K562 (cell line): Measurements from ENCODE around the gene THAP9. TPM values are rescaled to one million over a fixed set of nuclear protein-coding genes. Genes with fewer than 3 reads are reported as not detected.

ENCODE experiments used
- ATAC-seq: fragments of 200-7000 bp; cut with Tn5 transposase; 3 replicates; pipeline ENCODE4 v1.9.1; 2020; ENCODE audit warnings: moderate library complexity
- BruUV-seq: library from RNA; stranded (reverse); fragments of 400-500 nt; replicated peaks from 2 replicates; lab custom pipeline; 2021; lab: Mats Ljungman, UMichigan
- CTCF ChIA-PET: fragments of 300-600 bp; formaldehyde crosslinking; extraction: SDS; loops from one replicate; lab custom pipeline; 2021; ENCODE audit warnings: low intra/inter-chr PET ratio; lab: Yijun Ruan, JAX
- POLR2A ChIA-PET: fragments of 300-600, 350-650 bp; sonication (Branson Sonifier 250); formaldehyde crosslinking; extraction: SDS; loops from one replicate; lab custom pipeline; 2021; ENCODE audit warnings: antibody characterized with exemption, inconsistent platforms; lab: Yijun Ruan, JAX
- DNase-seq, 4 experiments: peaks; one replicate each; pipeline versions ENCODE4 v3.0.0 to v3.0.0-alpha.2; 2011 to 2018; ENCODE audit warnings: low spot score in 3 of 4, mixed read lengths in 3 of 4; ENCODE audit errors: extremely low read depth in 1 of 4
- FAIRE-seq: peaks from 2 replicates; lab custom pipeline; 2011; peaks lifted over from hg19 to GRCh38; lab: Jason Lieb, UNC
- H2AFZ ChIP-seq: 2 replicates; pipeline ENCODE4 v1.6.0; 2011; ENCODE audit warnings: low read depth, low read length, control low read depth, inconsistent platforms
- H3K27ac ChIP-seq: fragments of 200-600 bp; 3 replicates; pipeline ENCODE4 v1.8.0; 2011; ENCODE audit warnings: low read depth, mild to moderate bottlenecking, control low read depth, inconsistent platforms, low read length, moderate library complexity, mixed read lengths; ENCODE audit errors: extremely low read depth
- H3K27me3 ChIP-seq, 2 experiments: fragments of 300-600 bp in 1 of 2; 2 replicates in 1 of 2; 3 replicates in 1 of 2; pipeline versions ENCODE4 v1.6.0 to v1.8.0; 2011; ENCODE audit warnings: inconsistent platforms in 2 of 2, low read length in 2 of 2, mild to moderate bottlenecking in 1 of 2, mixed read lengths in 1 of 2, moderate library complexity in 1 of 2; ENCODE audit not compliant: control insufficient read depth in 2 of 2, insufficient read depth in 2 of 2
- H3K36me3 ChIP-seq: fragments of 300-600 bp; 3 replicates; pipeline ENCODE4 v1.8.0; 2011; ENCODE audit warnings: mild to moderate bottlenecking, low read length, inconsistent platforms; ENCODE audit not compliant: control insufficient read depth, insufficient read depth
- H3K4me1 ChIP-seq, 2 experiments: fragments of 200-600 bp in 1 of 2; replicated peaks in 1 of 2; 2 replicates in 1 of 2; 3 replicates in 1 of 2; pipeline versions ENCODE4 v1.5.1 to v1.8.0; 2011; ENCODE audit warnings: inconsistent platforms in 2 of 2, low read length in 2 of 2, mild to moderate bottlenecking in 1 of 2, mixed read lengths in 1 of 2, moderate library complexity in 1 of 2; ENCODE audit not compliant: control insufficient read depth in 2 of 2, insufficient read depth in 2 of 2
- H3K4me2 ChIP-seq: 2 replicates; pipeline ENCODE4 v1.6.1; 2011; ENCODE audit warnings: low read length, control low read depth, inconsistent platforms, mixed read lengths; ENCODE audit not compliant: insufficient read depth
- H3K4me3 ChIP-seq: fragments of 200-600 bp; sonication (generic), shearing (Covaris generic); 2 replicates; pipeline ENCODE4 v1.5.1; 2016; ENCODE audit warnings: control low read depth, inconsistent platforms
- H3K79me2 ChIP-seq: fragments of 200-600 bp; 3 replicates; pipeline ENCODE4 v1.8.0; 2011; ENCODE audit warnings: low read length, inconsistent platforms; ENCODE audit not compliant: control insufficient read depth, insufficient read depth
- H3K9ac ChIP-seq, 2 experiments: 2 replicates each; pipeline versions ENCODE4 v1.6.0 to v1.6.1; 2011; ENCODE audit warnings: low read depth in 2 of 2, low read length in 2 of 2, control low read depth in 1 of 2, inconsistent platforms in 1 of 2, mild to moderate bottlenecking in 1 of 2, mixed read lengths in 1 of 2; ENCODE audit not compliant: insufficient read depth in 1 of 2
- H3K9me1 ChIP-seq: one replicate; pipeline ENCODE4 v1.6.0; 2011; ENCODE audit warnings: inconsistent platforms, mild to moderate bottlenecking, low read length, moderate library complexity; ENCODE audit not compliant: control insufficient read depth, insufficient read depth
- H3K9me3 ChIP-seq: replicated peaks from 2 replicates; pipeline ENCODE4 v1.5.1; 2011; ENCODE audit warnings: low read depth, low read length, inconsistent platforms; ENCODE audit not compliant: control insufficient read depth, insufficient read depth
- H4K20me1 ChIP-seq: replicated peaks from 2 replicates; pipeline ENCODE4 v1.6.1; 2011; ENCODE audit warnings: low read length, inconsistent platforms, mixed read lengths; ENCODE audit not compliant: control insufficient read depth, insufficient read depth
- CCNT2 ChIP-seq: IDR thresholded peaks from 2 replicates; pipeline ENCODE4 v1.6.1; 2011; ENCODE audit warnings: borderline replicate concordance, low read depth, mild to moderate bottlenecking, moderate library complexity, mixed read lengths, low read length; ENCODE audit not compliant: insufficient read length; ENCODE audit errors: extremely low read depth
- CLOCK ChIP-seq: fragments of 250-450 bp; sonication (Bioruptor Pico); IDR thresholded peaks from 2 replicates; pipeline ENCODE4 v1.4.0; 2020; ENCODE audit warnings: mild to moderate bottlenecking, moderate library complexity, borderline replicate concordance
- EHMT2 ChIP-seq: fragments of 450-650 bp; IDR thresholded peaks from 2 replicates; pipeline ENCODE4 v1.6.1; 2018; ENCODE audit warnings: antibody characterized with exemption
- HNRNPK ChIP-seq: fragments of 200-400 bp; formaldehyde crosslinking; IDR thresholded peaks from one replicate; pipeline ENCODE4 v1.6.1; 2018; ENCODE audit warnings: mild to moderate bottlenecking, low read depth, low read length; ENCODE audit not compliant: poor library complexity, severe bottlenecking
- ILF3 ChIP-seq: fragments of 450-650 bp; IDR thresholded peaks from 2 replicates; pipeline ENCODE4 v1.6.1; 2018; ENCODE audit warnings: antibody characterized with exemption, mild to moderate bottlenecking, moderate library complexity, borderline replicate concordance
- MEF2D ChIP-seq: conservative IDR thresholded peaks from 2 replicates; pipeline ENCODE4 v1.6.1; 2016; ENCODE audit warnings: low read depth, missing genetic modification characterization, missing compliant biosample characterization
- MTF1 ChIP-seq: fragments of 250-450 bp; sonication (Bioruptor Pico); IDR thresholded peaks from 2 replicates; pipeline ENCODE4 v1.9.0; 2021; ENCODE audit warnings: moderate library complexity, mild to moderate bottlenecking, inconsistent platforms, borderline replicate concordance
- NR2C1 ChIP-seq, 2 experiments: fragments of 450-650 bp; IDR thresholded peaks; 2 replicates each; pipeline ENCODE4 v1.6.1; 2017; ENCODE audit warnings: mild to moderate bottlenecking in 2 of 2, antibody characterized with exemption in 1 of 2, inconsistent platforms in 1 of 2, missing compliant biosample characterization in 1 of 2, missing genetic modification characterization in 1 of 2
- PML ChIP-seq: IDR thresholded peaks from 2 replicates; pipeline ENCODE4 v1.6.1; 2012; ENCODE audit warnings: low read length, inconsistent platforms
- POLR2A ChIP-seq: fragments of 450-650 bp; conservative IDR thresholded peaks from 2 replicates; pipeline ENCODE4 v1.6.1; 2016
- PRPF4 ChIP-seq: fragments of 200-400 bp; formaldehyde crosslinking; IDR thresholded peaks from one replicate; pipeline ENCODE4 v1.6.1; 2017; ENCODE audit warnings: low read length, low read depth, mild to moderate bottlenecking; ENCODE audit not compliant: insufficient read depth, poor library complexity, severe bottlenecking
- USF2 ChIP-seq: sonication (generic); formaldehyde crosslinking; IDR thresholded peaks from 2 replicates; pipeline ENCODE4 v1.5.0; 2020; ENCODE audit warnings: missing genetic modification reagents
- WGBS: fragments of 100-300 bp; shearing (Covaris generic); methylation state at CpG from one replicate; pipeline ENCODE4 v1.1.6; 2016; ENCODE audit warnings: low coverage, mixed read lengths; ENCODE audit not compliant: insufficient coverage; ENCODE audit errors: missing lambda C conversion rate; 5-methylcytosine and 5-hydroxymethylcytosine counted together
- in situ Hi-C: fragments of 300-500 bp; cut with MboI; formaldehyde crosslinking; loops from 4 replicates; pipeline ENCODE4 v1.15.0; 2018; ENCODE audit warnings: inconsistent platforms, mixed read lengths
- intact Hi-C: fragments of 100-400 bp; cut with micrococcal nuclease; formaldehyde crosslinking; loops from 2 replicates; pipeline ENCODE4 v1.14.2; 2022
- polyA plus RNA-seq, 8 experiments: library from polyadenylated mRNA; depleted of rRNA in 4 of 8; stranded (reverse) in 5 of 8; unstranded in 3 of 8; fragments of >200 nt; fragmentation: Nextera tagmentation in 2 of 8; fragmentation: Illumina TruSeq in 1 of 8; extraction: Ambion mirVana in 2 of 8; extraction: Trizol in 1 of 8; gene quantifications; 2 replicates each; pipeline versions ENCODE4 v1.2.1 to v1.2.3, GENCODE V29; 2011 to 2014; ENCODE audit warnings: inconsistent platforms in 1 of 8, missing spikeins in 1 of 8
- total RNA-seq, 7 experiments: library from RNA; depleted of rRNA in 6 of 7; stranded (reverse); fragments of >200 nt in 6 of 7; fragmentation: Illumina TruSeq in 2 of 7; extraction: Trizol in 2 of 7; gene quantifications; 2 replicates each; pipeline versions ENCODE4 v1.2.1 to v1.2.3, GENCODE V29; 2011 to 2021; ENCODE audit warnings: low replicate concordance in 1 of 7

THAP9 gene
- total and polyA plus RNA-seq, 9 of the 15 experiments (the other 6 are each of a cell fraction or from before 2014, with no cell fraction given) = 3.4 to 7.0 (median 5.4) TPM

GRCh38 chr4:82893942-82894341 is 6.6 kb upstream of the THAP9 start (continued):
- no peak for TF ChIP-seq CLOCK (CRISPR knock-in tag)
- 0 out of 2 replicates have a peak, but pooled peaks have one; percentile 30 for TF ChIP-seq POLR2A
- no peak for TF ChIP-seq EHMT2
- peak; percentile 51; the same call in 1 of the 2 replicates for TF ChIP-seq NR2C1 (IDR thresholded peaks at IDR 0.05)
- no peak for TF ChIP-seq NR2C1 (tag; IDR thresholded peaks at IDR 0.05)
- TF ChIP-seq CCNT2 = no peak
- no peak for TF ChIP-seq MTF1 (CRISPR knock-in tag)
- TF ChIP-seq HNRNPK = no peak
- peak; percentile 15; the same call in 1 of the 2 replicates for TF ChIP-seq PML

- ATAC-seq (no peak), FAIRE-seq (no peak), DNase-seq (no peak)
- ChIA-PET CTCF (no interaction called here), POLR2A (no interaction called here)
- H3K36me3 ChIP-seq = peaks cover 66% of the 10 kb centered on the region
- no peak overlapping the region for H3K27ac ChIP-seq
- no TSS peak for BruUV-seq
- H3K79me2 ChIP-seq = peaks cover 76% of the 10 kb centered on the region
- H2AFZ ChIP-seq = no peak overlapping the region
- H3K9me1 ChIP-seq = no peaks in the 10 kb centered on the region
- no peak overlapping the region for H3K4me2 ChIP-seq
- intact Hi-C loops (no loop called here), in situ Hi-C loops (no loop called here)
- peaks cover 0 to 9% of the 10 kb centered on the region in 2 experiments; a peak in 4 of 5 replicates for H3K4me1 ChIP-seq
- 67% methylated on average over 1 of the region's 1 CpG for WGBS
- no peaks in the 10 kb centered on the region for H3K27me3 ChIP-seq
- no peak overlapping the region for H3K4me3 ChIP-seq
- no peak overlapping the region for H3K9ac ChIP-seq
- no peaks in the 10 kb centered on the region for H3K9me3 ChIP-seq
- H4K20me1 ChIP-seq = peaks cover 7% of the 10 kb centered on the region; the same call in 1 of the 2 replicates
- no peak for TF ChIP-seq MEF2D (tag)
- TF ChIP-seq ILF3 = no peak
- TF ChIP-seq PRPF4 = no peak
- TF ChIP-seq USF2 (CRISPR knock-in tag) = no peak
Measured at GRCh38 chr4:82896755-82897154, 3.8 kb upstream of the THAP9 start.
